Naive thymus-derived CD8-positive, alpha-beta T cell (primary cell): Measurements from ENCODE around the gene DENND1B. TPM values are rescaled to one million over a fixed set of nuclear protein-coding genes. Genes with fewer than 3 reads are reported as not detected.
"Not testable (repeated sequence)": the region's sequence is repeated elsewhere in the genome, so short reads cannot be mapped to it uniquely, and the experiment has no call there.

ENCODE experiments used
- ATAC-seq, 2 donors: fragments of 150-1000 bp; cut with Tn5 transposase in 1 of 2; sonication (Bioruptor Pico), chemical (Tn5 transposase) in 1 of 2; 1 replicate in 1 of 2; 2 replicates in 1 of 2; pipeline ENCODE4 v1.10.0; 2021; ENCODE audit warnings: mild to moderate bottlenecking in 2 of 2, moderate library complexity in 2 of 2
- POLR2A ChIA-PET: fragments of 350-600 bp; sonication (Branson Sonifier 250); formaldehyde crosslinking; loops from one replicate; lab custom pipeline; 2021; ENCODE audit warnings: antibody characterized with exemption; lab: Charles Lee
- DNase-seq, 10 donors: peaks; one replicate each; pipeline versions ENCODE4 v3.0.0 to v3.0.0-alpha.2; 2020 to 2022
- H3K27ac Mint-ChIP-seq, 10 donors: one replicate each; pipeline ENCODE4 v1.8.0; 2020 to 2022; ENCODE audit warnings: mild to moderate bottlenecking in 10 of 10, mixed read lengths in 10 of 10, moderate library complexity in 4 of 10, inconsistent platforms in 1 of 10
- H3K27me3 Mint-ChIP-seq, 5 donors: one replicate each; pipeline ENCODE4 v1.8.0; 2021 to 2022; ENCODE audit warnings: mixed read lengths in 5 of 5
- H3K36me3 Mint-ChIP-seq, 3 donors: one replicate each; pipeline ENCODE4 v1.8.0; 2020 to 2022; ENCODE audit warnings: mixed read lengths in 3 of 3, mild to moderate bottlenecking in 2 of 3, inconsistent platforms in 1 of 3
- H3K4me1 Mint-ChIP-seq, 4 donors: one replicate each; pipeline ENCODE4 v1.8.0; 2021 to 2022; ENCODE audit warnings: mixed read lengths in 4 of 4
- H3K4me3 Mint-ChIP-seq, 10 donors: one replicate each; pipeline ENCODE4 v1.8.0; 2020 to 2022; ENCODE audit warnings: mild to moderate bottlenecking in 10 of 10, mixed read lengths in 10 of 10, moderate library complexity in 6 of 10, inconsistent platforms in 1 of 10
- H3K9me3 Mint-ChIP-seq, 9 donors: one replicate each; pipeline ENCODE4 v1.8.0; 2020 to 2022; ENCODE audit warnings: mixed read lengths in 9 of 9, mild to moderate bottlenecking in 3 of 9, inconsistent platforms in 1 of 9, moderate library complexity in 1 of 9
- polyA plus RNA-seq, 3 donors: library from polyadenylated mRNA; unstranded; fragments of 300-500 nt; fragmentation: Illumina TruSeq; gene quantifications; one replicate each; pipeline ENCODE4 v1.2.3, GENCODE V29; 2021
- total RNA-seq, 8 experiments: library from RNA in 2 of 8; stranded (reverse) in 2 of 8; gene quantifications; one replicate each; pipeline ENCODE4 v1.2.3 and lab custom pipeline; 2021 to 2026

Gene DENND1B
- total and polyA plus RNA-seq, 5 experiments from 2014 or later: 5.5 to 14.0 (median 9.4) TPM

DNA sequence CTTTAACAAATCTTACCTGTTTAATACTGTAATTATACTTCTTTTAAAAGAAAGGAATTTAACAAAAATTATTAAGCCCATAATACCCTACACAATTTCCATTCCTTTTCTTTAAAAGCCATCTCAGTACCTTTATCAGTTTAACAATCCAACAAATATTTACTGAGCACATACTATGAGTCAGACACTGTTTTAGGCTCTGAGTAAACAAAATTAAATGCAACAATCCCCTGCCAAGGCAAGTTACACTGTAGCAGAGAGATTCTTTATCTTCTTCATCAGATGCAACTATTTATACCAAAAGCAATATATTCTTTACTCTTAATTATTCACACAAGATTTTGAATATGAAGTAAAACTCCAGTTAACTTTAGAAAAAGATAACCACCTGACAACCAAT, 12.0 kb downstream of the DENND1B start:
- peaks cover 11 to 64% (median 40%) of the 10 kb centered on the region in 4 donors for H3K4me1 Mint-ChIP-seq
- POLR2A ChIA-PET: interaction anchor here (1.9 kb wide), 1 partner anchor 13 kb away, joined by 7 read pairs; the partner anchor contains the start of gene DENND1B
- peak overlapping the region in 1 of 10 donors; percentile 12 for H3K27ac Mint-ChIP-seq

DNA sequence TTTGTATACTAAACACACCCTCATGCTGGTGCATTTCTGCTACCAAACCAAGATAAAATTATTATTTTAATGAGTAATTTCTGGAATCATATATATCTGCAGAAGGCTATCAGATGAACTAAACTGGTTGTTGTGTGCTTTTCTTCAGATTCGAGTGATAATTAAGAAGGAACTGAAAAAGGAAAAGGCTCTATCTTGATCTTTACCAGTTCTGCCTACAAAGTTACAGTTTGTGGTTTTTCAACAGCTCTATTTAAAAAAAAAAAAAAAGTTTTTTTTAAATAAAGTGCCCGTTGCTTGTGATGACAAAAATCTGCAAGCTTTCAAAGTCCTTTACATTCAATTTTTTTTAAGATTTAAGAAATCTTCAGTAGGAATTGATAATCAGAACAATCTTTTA, 13.6 kb downstream of the DENND1B start:
- Mint-ChIP-seq H3K4me3 (peak overlapping the region in 1 of 10 donors; percentile 34), H3K9me3 (peaks cover 0 to 4% (median 0%) of the 10 kb centered on the region in 9 donors), H3K27ac (no peak overlapping the region), H3K4me1 (peaks cover 13 to 62% (median 35%) of the 10 kb centered on the region in 4 donors), H3K27me3 (no peaks in the 10 kb centered on the region), H3K36me3 (peaks cover 0 to 8% (median 2%) of the 10 kb centered on the region in 3 donors)
- ATAC-seq (no peak), DNase-seq (no peak)
- POLR2A ChIA-PET: interaction anchor here (0.7 to 1.9 kb wide), 2 partner anchors 14 to 158 kb away, joined by 3 to 7 read pairs; partner anchors contain the start of gene DENND1B

More for the DNA sequence above, 12.0 kb downstream of the DENND1B start:
- Mint-ChIP-seq H3K36me3 (peaks cover 0 to 17% (median 6%) of the 10 kb centered on the region in 3 donors), H3K9me3 (peaks cover 0 to 4% (median 0%) of the 10 kb centered on the region in 9 donors), H3K27me3 (no peaks in the 10 kb centered on the region), H3K4me3 (no peak overlapping the region)
- ATAC-seq (no peak), DNase-seq (no peak)

DNA sequence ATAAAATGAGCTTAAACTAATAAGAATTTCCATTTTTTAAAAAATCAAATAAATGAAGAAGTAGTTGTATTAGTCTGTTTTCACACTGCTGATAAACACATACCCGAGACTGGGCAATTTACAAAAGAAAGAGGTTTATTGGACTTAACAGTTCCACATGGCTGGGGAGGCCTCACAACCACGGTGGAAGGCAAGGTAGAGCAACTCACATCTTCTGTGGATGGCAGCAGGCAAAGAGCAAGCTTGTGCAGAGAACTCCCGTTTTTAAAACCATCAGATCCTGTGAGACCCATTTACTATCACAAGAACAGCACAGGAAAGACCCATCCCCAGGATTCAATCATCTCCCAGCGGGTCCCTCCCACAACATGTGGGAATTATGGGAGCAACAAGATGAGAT, 19.7 kb downstream of the DENND1B start:
- Mint-ChIP-seq H3K4me3 (peak overlapping the region in 1 of 10 donors; percentile 19), H3K36me3 (peaks cover 0 to 24% (median 7%) of the 10 kb centered on the region in 3 donors), H3K27ac (peak overlapping the region in 1 of 10 donors; percentile 8), H3K4me1 (peaks cover 14 to 39% (median 23%) of the 10 kb centered on the region in 4 donors)
- POLR2A ChIA-PET, DNase-seq, H3K9me3 Mint-ChIP-seq, ATAC-seq, H3K27me3 Mint-ChIP-seq: not testable (repeated sequence)

DNA sequence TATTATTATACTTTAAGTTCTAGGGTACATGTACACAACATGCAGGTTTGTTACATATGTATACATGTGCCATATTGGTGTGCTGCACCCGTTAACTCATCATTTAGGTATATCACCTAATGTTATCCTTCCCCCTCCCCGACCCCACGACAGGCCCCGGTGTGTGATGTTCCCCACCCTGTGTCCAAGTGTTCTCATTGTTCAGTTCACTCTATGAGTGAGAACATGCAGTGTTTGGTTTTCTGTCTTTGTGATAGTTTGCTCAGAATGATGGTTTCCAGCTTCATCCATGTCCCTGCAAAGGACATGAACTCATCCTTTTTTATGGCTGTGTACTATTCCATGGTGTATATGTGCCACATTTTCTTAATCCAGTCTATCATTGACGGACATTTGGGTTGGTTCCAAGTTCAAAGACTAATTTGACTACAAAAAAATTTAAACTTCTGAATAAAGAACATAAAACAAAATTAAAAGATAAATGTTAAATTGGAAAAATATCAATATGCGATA, 22.6 kb downstream of the DENND1B start:
- H3K4me3 Mint-ChIP-seq, POLR2A ChIA-PET, H3K27ac Mint-ChIP-seq, ATAC-seq, H3K9me3 Mint-ChIP-seq, H3K27me3 Mint-ChIP-seq, DNase-seq: not testable (repeated sequence)
- Mint-ChIP-seq H3K36me3 (peaks cover 0 to 27% (median 10%) of the 10 kb centered on the region in 3 donors), H3K4me1 (peaks cover 19 to 45% (median 33%) of the 10 kb centered on the region in 4 donors)

DNA sequence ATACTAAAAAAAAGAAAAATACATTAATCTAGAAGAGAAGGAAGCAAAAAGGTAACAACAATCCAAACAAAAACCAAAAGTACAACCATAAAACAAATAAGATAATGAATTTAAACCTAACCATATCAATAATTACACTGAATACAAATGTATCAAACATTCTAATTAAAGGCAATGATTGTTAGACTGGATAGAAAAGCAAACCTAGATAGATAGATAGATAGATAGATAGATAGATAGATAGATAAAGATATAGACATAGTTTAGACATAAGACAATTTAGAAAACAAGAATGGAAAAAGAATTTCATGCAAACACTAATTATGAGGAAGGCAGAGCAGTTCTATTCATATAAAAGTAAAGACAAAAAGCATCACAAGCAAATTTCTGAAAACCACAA, 24.9 kb downstream of the DENND1B start:
- Mint-ChIP-seq H3K4me3 (no peak overlapping the region), H3K27ac (peak overlapping the region in 2 of 10 donors; percentile 7 to 32), H3K9me3 (no peaks in the 10 kb centered on the region), H3K27me3 (no peaks in the 10 kb centered on the region), H3K4me1 (peaks cover 14 to 41% (median 25%) of the 10 kb centered on the region in 4 donors), H3K36me3 (peaks cover 5 to 35% (median 21%) of the 10 kb centered on the region in 3 donors)
- ATAC-seq (no peak), DNase-seq (no peak)
- POLR2A ChIA-PET: no interaction called here

DNA sequence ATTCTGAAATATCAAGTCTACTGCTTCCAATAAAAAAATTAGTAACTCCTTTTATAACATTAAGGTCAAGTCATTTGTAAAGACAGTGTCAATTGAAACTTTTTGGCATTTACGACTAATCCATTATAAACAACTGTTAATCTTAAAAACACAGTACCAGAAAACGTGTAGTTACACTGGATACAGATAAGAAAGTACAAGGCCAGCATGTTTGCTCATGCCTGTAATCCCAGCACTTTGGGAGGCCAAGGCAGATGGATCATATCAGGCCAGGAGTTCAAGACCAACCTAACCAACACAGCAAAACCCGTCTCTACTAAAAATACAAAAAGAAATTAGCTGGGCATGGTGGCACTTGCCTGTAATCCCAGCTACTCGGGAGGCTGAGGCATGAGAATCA, 29.4 kb downstream of the DENND1B start:
- H3K27ac Mint-ChIP-seq: peak overlapping the region in 1 of 10 donors; percentile 27
- peaks cover 0 to 18% (median 0%) of the 10 kb centered on the region in 9 donors for H3K9me3 Mint-ChIP-seq
- no peak for ATAC-seq

DNA sequence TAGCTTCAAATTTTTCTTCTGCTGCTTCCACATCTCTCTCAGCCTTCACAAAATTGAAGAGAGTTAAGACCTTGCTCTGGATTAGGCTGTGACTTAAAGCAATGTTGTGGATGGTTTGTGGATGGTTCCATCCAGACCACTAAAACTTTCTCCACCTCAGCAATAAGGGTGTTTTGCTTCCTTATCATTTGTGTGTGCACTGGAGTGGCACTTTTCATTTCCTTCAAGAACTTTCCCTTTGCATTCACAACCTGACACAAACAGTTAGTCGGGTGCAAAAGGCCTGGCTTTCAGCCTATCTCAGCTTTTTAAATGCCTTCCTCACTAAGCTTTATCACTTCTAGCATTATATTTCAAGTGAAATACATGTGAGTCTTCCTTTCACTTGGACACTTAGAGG, 30.3 kb downstream of the DENND1B start:
- ATAC-seq (no peak), DNase-seq (no peak)
- H3K27ac Mint-ChIP-seq: no peak overlapping the region
- peaks cover 18 to 54% (median 42%) of the 10 kb centered on the region in 4 donors for H3K4me1 Mint-ChIP-seq
- H3K4me3 Mint-ChIP-seq: no peak overlapping the region
- POLR2A ChIA-PET: no interaction called here
- H3K27me3 Mint-ChIP-seq: no peaks in the 10 kb centered on the region
- H3K36me3 Mint-ChIP-seq: peaks cover 5 to 19% (median 12%) of the 10 kb centered on the region in 3 donors
- H3K9me3 Mint-ChIP-seq: peaks cover 0 to 18% (median 0%) of the 10 kb centered on the region in 9 donors

More for the DNA sequence above, 29.4 kb downstream of the DENND1B start:
- Mint-ChIP-seq H3K4me1 (peaks cover 25 to 59% (median 44%) of the 10 kb centered on the region in 4 donors), H3K27me3 (no peaks in the 10 kb centered on the region), H3K36me3 (peaks cover 5 to 19% (median 11%) of the 10 kb centered on the region in 3 donors), H3K4me3 (no peak overlapping the region)
- no peak for DNase-seq
- POLR2A ChIA-PET: no interaction called here

DNA sequence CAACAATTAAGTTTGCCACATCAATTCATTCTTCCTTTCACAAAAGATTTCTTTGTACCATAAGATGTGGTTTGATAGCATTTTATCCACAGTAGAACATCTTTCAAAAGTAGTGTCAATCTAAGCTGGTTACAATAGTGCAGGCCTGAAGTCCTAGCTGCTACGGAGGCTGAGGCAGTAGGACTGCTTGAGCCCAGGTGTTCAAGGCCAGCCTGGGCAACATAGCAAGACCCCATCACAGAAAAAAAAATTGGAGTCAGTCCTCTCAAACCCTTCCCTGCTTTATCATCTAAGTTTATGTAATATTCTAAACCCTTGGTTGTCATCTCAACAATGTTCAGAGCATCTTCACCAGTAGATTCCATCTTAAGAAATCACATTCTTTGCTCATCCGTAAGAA, 31.7 kb downstream of the DENND1B start:
- Mint-ChIP-seq H3K9me3 (peaks cover 0 to 18% (median 0%) of the 10 kb centered on the region in 9 donors), H3K4me1 (peaks cover 19 to 61% (median 50%) of the 10 kb centered on the region in 4 donors), H3K4me3 (no peak overlapping the region), H3K36me3 (peaks cover 5 to 19% (median 13%) of the 10 kb centered on the region in 3 donors), H3K27ac (no peak overlapping the region), H3K27me3 (no peaks in the 10 kb centered on the region)
- POLR2A ChIA-PET: no interaction called here
- no peak for DNase-seq
- ATAC-seq: no peak

DNA sequence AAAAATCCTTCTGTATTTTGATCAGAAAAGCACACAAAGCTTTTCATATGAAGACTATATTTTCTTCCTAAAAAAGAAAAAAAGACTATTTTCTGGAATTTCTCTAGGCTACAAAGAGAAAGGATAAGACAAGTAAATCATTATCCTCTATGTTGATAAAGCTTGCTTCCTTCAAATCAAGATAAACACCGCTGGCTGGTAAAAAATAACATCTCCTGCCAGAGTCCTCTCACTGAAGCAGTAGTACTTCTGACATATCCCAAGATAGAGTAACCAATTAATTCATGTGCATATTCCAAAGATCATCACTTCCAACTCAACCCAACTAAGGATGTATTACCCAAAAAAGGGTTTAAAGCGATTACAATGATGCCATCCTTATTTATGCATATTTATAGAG, 34.3 kb downstream of the DENND1B start:
- H3K27ac Mint-ChIP-seq: no peak overlapping the region
- H3K4me3 Mint-ChIP-seq: no peak overlapping the region
- ATAC-seq (no peak), DNase-seq (no peak)
- no peaks in the 10 kb centered on the region for H3K27me3 Mint-ChIP-seq
- H3K9me3 Mint-ChIP-seq: peaks cover 0 to 18% (median 0%) of the 10 kb centered on the region in 9 donors
- peaks cover 0 to 5% (median 2%) of the 10 kb centered on the region in 3 donors for H3K36me3 Mint-ChIP-seq
- peaks cover 29 to 67% (median 60%) of the 10 kb centered on the region in 4 donors for H3K4me1 Mint-ChIP-seq
- POLR2A ChIA-PET: no interaction called here

DNA sequence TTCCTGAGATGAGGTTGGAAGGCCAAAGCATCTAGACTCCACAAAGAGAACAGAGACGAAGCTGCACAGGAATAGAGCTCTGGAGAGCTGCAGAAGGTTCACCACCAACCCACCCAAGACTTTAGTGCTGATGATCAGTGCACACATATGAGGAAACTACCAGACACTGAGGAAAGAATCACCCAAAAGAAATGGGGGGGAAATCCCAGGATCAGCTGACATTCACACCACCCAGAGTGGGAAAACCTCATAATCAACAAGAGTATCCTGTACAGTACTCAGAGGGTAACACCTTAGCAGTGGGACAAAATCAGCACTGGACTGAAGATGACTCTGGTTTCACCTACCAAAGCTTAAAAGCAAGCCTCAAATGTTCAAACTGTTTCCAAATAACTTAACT, 36.4 kb downstream of the DENND1B start:
- peaks cover 0 to 4% (median 0%) of the 10 kb centered on the region in 9 donors for H3K9me3 Mint-ChIP-seq
- H3K4me1 Mint-ChIP-seq: peaks cover 24 to 57% (median 49%) of the 10 kb centered on the region in 4 donors
- ATAC-seq: no peak
- H3K4me3 Mint-ChIP-seq: no peak overlapping the region
- POLR2A ChIA-PET: no interaction called here
- H3K27ac Mint-ChIP-seq: peak overlapping the region in 2 of 10 donors; percentile 29 to 60
- no peaks in the 10 kb centered on the region for H3K27me3 Mint-ChIP-seq
- DNase-seq: no peak
- peaks cover 0 to 10% (median 5%) of the 10 kb centered on the region in 3 donors for H3K36me3 Mint-ChIP-seq

DNA sequence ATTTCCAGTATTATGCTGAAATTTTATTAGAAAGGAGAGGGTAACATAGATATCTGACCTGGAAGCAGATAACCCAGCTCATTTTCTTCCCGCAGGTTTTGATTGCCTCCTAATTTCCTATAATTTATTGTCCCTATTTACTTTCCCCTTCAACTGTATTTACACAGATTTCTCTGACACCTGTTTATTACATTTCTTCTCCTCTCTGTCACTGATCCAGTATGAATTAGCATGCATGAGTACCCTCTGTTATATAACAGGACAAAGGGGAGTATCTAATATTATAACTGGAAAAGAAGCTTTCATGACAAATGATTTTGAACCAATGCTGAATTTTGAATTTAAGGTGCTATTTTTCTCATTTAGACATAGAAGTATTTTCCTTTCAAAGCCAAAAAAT, 37.4 kb downstream of the DENND1B start:
- Mint-ChIP-seq H3K27me3 (no peaks in the 10 kb centered on the region), H3K36me3 (peaks cover 0 to 14% (median 11%) of the 10 kb centered on the region in 3 donors), H3K4me3 (no peak overlapping the region), H3K4me1 (peaks cover 25 to 48% (median 42%) of the 10 kb centered on the region in 4 donors), H3K9me3 (peaks cover 0 to 2% (median 0%) of the 10 kb centered on the region in 9 donors), H3K27ac (no peak overlapping the region)
- POLR2A ChIA-PET: interaction anchor here (0.6 kb wide), 1 partner anchor 919 kb away, joined by 4 read pairs; no protein-coding TSS in a partner anchor
- ATAC-seq (no peak), DNase-seq (no peak)

DNA sequence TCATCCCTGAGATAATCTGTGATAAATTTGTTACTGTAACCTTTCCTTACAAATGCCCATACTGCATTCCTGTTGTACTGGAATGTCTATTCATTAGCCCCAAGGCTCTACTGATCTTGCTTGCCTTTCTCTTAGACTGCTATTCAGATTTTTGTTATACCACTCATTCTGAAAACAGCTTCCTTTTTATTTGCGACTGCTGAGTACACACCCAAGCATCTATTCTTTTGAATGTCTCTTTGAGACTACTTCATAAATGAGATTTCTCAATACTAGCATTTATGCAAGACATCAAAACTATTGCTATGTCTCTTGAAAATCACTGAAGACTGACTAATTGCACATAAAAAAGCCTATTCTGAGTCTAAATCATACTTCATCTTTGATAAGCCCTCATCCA, 38.6 kb downstream of the DENND1B start:
- no peak for DNase-seq
- H3K4me3 Mint-ChIP-seq: no peak overlapping the region
- no peak for ATAC-seq
- peaks cover 0 to 22% (median 13%) of the 10 kb centered on the region in 3 donors for H3K36me3 Mint-ChIP-seq
- H3K4me1 Mint-ChIP-seq: peaks cover 32 to 44% (median 41%) of the 10 kb centered on the region in 4 donors
- H3K27me3 Mint-ChIP-seq: no peaks in the 10 kb centered on the region
- peaks cover 0 to 2% (median 0%) of the 10 kb centered on the region in 9 donors for H3K9me3 Mint-ChIP-seq
- no peak overlapping the region for H3K27ac Mint-ChIP-seq
- POLR2A ChIA-PET: no interaction called here

DNA sequence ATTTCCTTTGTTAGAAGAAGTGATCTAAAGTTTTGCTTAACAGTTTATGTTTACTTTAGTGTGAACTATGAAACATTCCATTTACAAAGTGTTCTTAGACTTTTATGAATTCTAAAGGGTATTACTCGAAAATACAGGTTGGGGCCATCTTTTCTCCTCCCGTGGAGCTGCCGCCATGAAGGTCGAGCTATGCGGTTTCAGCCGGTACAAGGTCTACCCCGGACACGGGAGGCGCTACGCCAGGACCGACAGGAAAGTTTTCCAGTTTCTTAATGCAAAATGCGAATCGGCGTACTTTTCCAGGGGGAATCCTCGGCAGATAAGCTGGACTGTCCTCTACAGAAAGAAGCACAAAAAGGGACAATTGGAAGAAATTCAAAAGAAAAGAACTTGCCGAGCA, 39.8 kb downstream of the DENND1B start:
- no peak for ATAC-seq
- no peaks in the 10 kb centered on the region for H3K27me3 Mint-ChIP-seq
- peaks cover 30 to 43% (median 38%) of the 10 kb centered on the region in 4 donors for H3K4me1 Mint-ChIP-seq
- POLR2A ChIA-PET: no interaction called here
- H3K27ac Mint-ChIP-seq: no peak overlapping the region
- no peak for DNase-seq
- peaks cover 0 to 2% (median 0%) of the 10 kb centered on the region in 9 donors for H3K9me3 Mint-ChIP-seq
- H3K36me3 Mint-ChIP-seq: peaks cover 0 to 29% (median 13%) of the 10 kb centered on the region in 3 donors
- no peak overlapping the region for H3K4me3 Mint-ChIP-seq
